Metanephros (tissue), 2 donors: ENCODE data around the gene PLCB3. TPM values are rescaled to one million over a fixed set of nuclear protein-coding genes. Genes with fewer than 3 reads are reported as not detected.

Source experiments
- small RNA-seq: library from RNA; depleted of rRNA; stranded (forward); fragments of <200 nt; gene quantifications from one replicate; pipeline ENCODE3, GENCODE V24; 2014; ENCODE audit warnings: low replicate concordance
- total RNA-seq: library from RNA; depleted of rRNA; stranded (reverse); fragments of >200 nt; gene quantifications from one replicate; pipeline ENCODE4 v1.2.3, GENCODE V29; 2014

The PLCB3 gene
- total RNA-seq, 1 donor from 2014 or later = 16.9 TPM

GRCh38 chr11:64317961-64318765 is 66.8 kb downstream of the PLCB3 start, which contains the start of gene PRDX5:
Gene PRDX5 (plus strand): TSS chr11:64318121. CDS start chr11:64318216, 95 bp downstream.

Small RNA genes lying within 50 kb of the gene (small RNA-seq; reads per million reads assigned to genes)
- not detected for gene RF00019

Other genes starting within 250 kb of the PLCB3 start
- 6.1 TPM for gene FLRT1, start 215.6 kb upstream of the PLCB3 start, total RNA-seq
- gene MACROD1, start 85.4 kb upstream of the PLCB3 start, total RNA-seq = 36.0 TPM
- 114 TPM for gene STIP1, start 65.4 kb upstream of the PLCB3 start, total RNA-seq
- 13.4 TPM for gene FERMT3, start 44.8 kb upstream of the PLCB3 start, total RNA-seq
- gene TRPT1, start 25.3 kb upstream of the PLCB3 start, total RNA-seq = 35.5 TPM
- 51.3 TPM for gene NUDT22, start 25.3 kb upstream of the PLCB3 start, total RNA-seq
- gene DNAJC4, start 21.0 kb upstream of the PLCB3 start, total RNA-seq = 28.6 TPM
- 50.6 TPM for gene VEGFB, start 16.9 kb upstream of the PLCB3 start, total RNA-seq
- 104 TPM for gene FKBP2, start 10.4 kb upstream of the PLCB3 start, total RNA-seq
- gene PPP1R14B, start 4.6 kb upstream of the PLCB3 start, total RNA-seq = 48.6 TPM
- gene BAD, start 33.1 kb downstream of the PLCB3 start, total RNA-seq = 101 TPM
- 13.6 TPM for gene GPR137, start 34.3 kb downstream of the PLCB3 start, total RNA-seq
- gene KCNK4, start 39.8 kb downstream of the PLCB3 start, total RNA-seq = not detected
- gene CATSPERZ, start 48.8 kb downstream of the PLCB3 start, total RNA-seq = not detected
- 29.7 TPM for gene ESRRA, start 54.0 kb downstream of the PLCB3 start, total RNA-seq
- 194 TPM for gene TRMT112, start 66.0 kb downstream of the PLCB3 start, total RNA-seq
- gene PRDX5, start 66.6 kb downstream of the PLCB3 start, total RNA-seq = 138 TPM
- gene CCDC88B, start 88.7 kb downstream of the PLCB3 start, total RNA-seq = 10.8 TPM
- 16.8 TPM for gene RPS6KA4, start 107.6 kb downstream of the PLCB3 start, total RNA-seq